ENCODE measurements around the gene METTL26. TPM values are rescaled to one million over a fixed set of nuclear protein-coding genes. Genes with fewer than 3 reads are reported as not detected.

Gene METTL26
- total and polyA plus RNA-seq, 9 of the 15 experiments (the other 6 are each of a cell fraction or from before 2014, with no cell fraction given): 7.3 to 262 (median 80.9) TPM

DNA sequence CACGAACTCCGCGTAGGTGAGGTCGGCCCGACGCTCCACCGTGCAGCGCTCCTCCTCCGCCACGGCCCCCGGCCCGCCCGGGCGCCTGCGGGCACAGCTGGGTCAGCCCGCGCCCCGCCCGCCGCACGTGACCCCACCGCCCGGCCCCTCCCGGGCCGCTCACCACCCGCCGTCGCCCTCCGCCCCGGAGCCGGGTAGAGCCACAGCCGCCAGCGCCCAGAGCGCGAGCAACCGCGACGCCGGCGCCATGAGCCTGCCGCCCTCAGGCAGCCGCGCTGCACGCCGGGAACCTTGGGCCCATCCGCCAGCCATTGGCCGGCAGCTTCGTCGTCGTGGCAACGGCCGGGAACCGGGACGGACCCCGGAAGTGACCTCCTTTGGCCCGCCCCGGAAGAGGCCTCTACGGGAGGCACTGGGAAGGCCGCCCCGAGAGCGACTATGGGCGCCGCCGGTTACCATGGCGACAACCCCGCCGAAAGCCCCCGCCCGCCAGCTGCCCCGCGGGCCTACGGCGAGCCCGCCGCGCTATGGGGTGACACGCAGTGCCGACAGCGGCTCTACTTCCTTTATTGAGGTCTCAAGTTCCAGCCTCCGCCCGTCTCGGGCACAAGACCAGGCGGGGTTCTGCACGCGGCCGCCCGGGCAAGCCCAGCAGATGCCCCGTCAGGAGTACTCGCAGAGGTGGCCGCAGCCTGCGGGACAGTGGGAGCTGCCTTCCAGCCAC, 48.1 kb upstream of the METTL26 start, which contains the start of gene JMJD8 (continued):
- TF ChIP-seq GATAD2B (IDR thresholded peaks at IDR 0.05; ENCODE audit: borderline replicate concordance): peak; percentile 90
- peak; percentile 87 for TF ChIP-seq NR2C2 (CRISPR knock-in tag; IDR thresholded peaks at IDR 0.05)
- TF ChIP-seq NR2C2 (tag; IDR thresholded peaks at IDR 0.05): peak; percentile 98
- peak; percentile 20; the same call in 1 of the 2 replicates for TF ChIP-seq CBX1 (IDR thresholded peaks at IDR 0.05; ENCODE audit: low read depth)
- TF ChIP-seq ZNF217 (CRISPR knock-in tag; IDR thresholded peaks at IDR 0.05): no peak
- no peak for TF ChIP-seq TRIM28 (IDR thresholded peaks at IDR 0.05)
- peak; percentile 26 for TF ChIP-seq CHD1 (IDR thresholded peaks at IDR 0.05; ENCODE audit: low read length)
- peak in 1 of 2 experiments; percentile 43; a peak in 1 of 4 replicates for TF ChIP-seq KDM4B (IDR thresholded peaks at IDR 0.05; ENCODE audit: borderline replicate concordance in 2 of 2, low read depth in 1 of 2)
- no peak for TF ChIP-seq NFE2L1 (tag; IDR thresholded peaks at IDR 0.05; ENCODE audit: borderline replicate concordance, low read depth)
- no peak for TF ChIP-seq NCOA1 (IDR thresholded peaks at IDR 0.05; ENCODE audit: low read depth)

DNA sequence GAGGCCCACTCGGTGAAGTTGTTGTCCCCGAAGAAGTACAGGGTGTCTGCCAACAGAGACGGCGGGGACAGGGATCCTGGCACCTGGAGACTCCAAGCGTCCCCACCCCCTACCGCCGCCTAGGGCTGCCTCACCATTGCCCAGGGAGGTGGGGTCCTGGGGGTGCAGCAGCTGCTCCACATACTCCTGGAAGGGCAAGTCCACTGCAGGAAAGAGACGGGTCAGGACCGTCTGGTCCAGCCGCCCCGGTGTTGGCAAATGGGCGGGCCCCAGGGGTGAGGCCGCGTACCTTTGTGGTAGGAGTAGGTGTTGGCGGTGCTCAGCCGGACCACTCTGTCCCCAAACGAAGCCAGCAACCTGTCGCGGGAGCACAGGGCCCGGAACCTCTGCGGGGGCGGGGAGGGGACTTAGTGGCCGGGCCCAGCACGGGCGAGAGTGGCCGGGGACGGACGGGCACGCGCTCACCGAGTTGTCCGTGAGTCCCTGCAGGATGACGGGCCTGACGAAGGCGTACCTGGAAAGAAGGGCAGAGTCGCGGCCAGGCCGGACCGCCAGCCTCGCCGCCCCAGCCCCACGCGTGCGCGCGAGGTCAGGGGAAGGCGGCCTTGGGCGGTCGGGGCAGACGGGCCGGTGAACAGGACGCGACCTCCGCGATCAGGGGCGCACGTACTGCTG, 47.4 kb upstream of the METTL26 start:
- Histone ChIP-seq H3K36me3 (ENCODE audit: control insufficient read depth, insufficient read depth, low read length) (peaks cover 61% of the 10 kb centered on the region), H3K4me3 (peak overlapping the region; percentile 98), H3K9ac (ENCODE audit: insufficient read depth in 1 of 2, low read depth in 2 of 2, low read length in 2 of 2) (peak overlapping the region; percentile 71 to 98), H3K9me3 (replicated peaks; ENCODE audit: control insufficient read depth, insufficient read depth, low read depth, low read length) (no peaks in the 10 kb centered on the region), H3K4me1 (replicated peaks in 1 of 2; ENCODE audit: control insufficient read depth in 2 of 2, insufficient read depth in 2 of 2, low read length in 2 of 2) (peaks cover 32 to 96% of the 10 kb centered on the region in 2 experiments), H4K20me1 (replicated peaks; ENCODE audit: control insufficient read depth, insufficient read depth, low read length) (peaks cover 21% of the 10 kb centered on the region), H3K79me2 (ENCODE audit: control insufficient read depth, insufficient read depth, low read length) (peaks cover 41% of the 10 kb centered on the region), H2AFZ (ENCODE audit: low read depth, low read length) (peak overlapping the region; percentile 24; the same call in 1 of the 2 replicates), H3K9me1 (ENCODE audit: control insufficient read depth, insufficient read depth, low read length) (peaks cover 11% of the 10 kb centered on the region), H3K27me3 (ENCODE audit: control insufficient read depth in 2 of 2, insufficient read depth in 2 of 2, low read length in 2 of 2) (no peaks in the 10 kb centered on the region), H3K27ac (ENCODE audit: extremely low read depth, low read depth, low read length) (peak overlapping the region; percentile 88), H3K4me2 (ENCODE audit: insufficient read depth, low read length) (peak overlapping the region; percentile 75)
- intact Hi-C loops (cut with micrococcal nuclease) (loop anchor here (5.0 kb wide), 1 partner anchor 286 kb away; the partner anchor contains the start of gene NME4), in situ Hi-C loops (cut with MboI) (no loop called here)
- WGBS (ENCODE audit: insufficient coverage, low coverage, missing lambda C conversion rate): 3% methylated on average over 49 of the region's 57 CpGs
- DNase-seq (ENCODE audit: extremely low read depth in 1 of 4, low spot score in 3 of 4) (peak in 3 of 4 experiments; percentile 23 to 70 (median 32)), ATAC-seq (peak; percentile 6), FAIRE-seq (no peak)
- no TSS peak for BruUV-seq (replicated peaks)
- ChIA-PET POLR2A (interaction anchor here (0.6 to 0.8 kb wide), 5 partner anchors 8 to 441 kb away, joined by 3 to 6 read pairs (median 3); partner anchors contain the start of gene RHBDL1), CTCF (ENCODE audit: low intra/inter-chr PET ratio) (no interaction called here)
- TF ChIP-seq MYC (IDR thresholded peaks at IDR 0.05; ENCODE audit: low read depth, low read length) (no peak), MYC (CRISPR knock-in tag; IDR thresholded peaks at IDR 0.05; ENCODE audit: borderline replicate concordance, low read depth) (0 out of 2 replicates have a peak, but pooled peaks have one; percentile 25), ZFPM2 (CRISPR knock-in tag; IDR thresholded peaks at IDR 0.05) (peak; percentile 85; the same call in 1 of the 2 replicates), ZBED1 (IDR thresholded peaks at IDR 0.05) (0 out of 2 replicates have a peak, but pooled peaks have one; percentile 20), RBFOX2 (IDR thresholded peaks at IDR 0.05; ENCODE audit: low read depth, low read length) (peak; percentile 76), CHD2 (IDR thresholded peaks at IDR 0.05; ENCODE audit: low read depth, low read length) (peak; percentile 59; the same call in 1 of the 2 replicates)
- TF ChIP-seq, protein P1, sequence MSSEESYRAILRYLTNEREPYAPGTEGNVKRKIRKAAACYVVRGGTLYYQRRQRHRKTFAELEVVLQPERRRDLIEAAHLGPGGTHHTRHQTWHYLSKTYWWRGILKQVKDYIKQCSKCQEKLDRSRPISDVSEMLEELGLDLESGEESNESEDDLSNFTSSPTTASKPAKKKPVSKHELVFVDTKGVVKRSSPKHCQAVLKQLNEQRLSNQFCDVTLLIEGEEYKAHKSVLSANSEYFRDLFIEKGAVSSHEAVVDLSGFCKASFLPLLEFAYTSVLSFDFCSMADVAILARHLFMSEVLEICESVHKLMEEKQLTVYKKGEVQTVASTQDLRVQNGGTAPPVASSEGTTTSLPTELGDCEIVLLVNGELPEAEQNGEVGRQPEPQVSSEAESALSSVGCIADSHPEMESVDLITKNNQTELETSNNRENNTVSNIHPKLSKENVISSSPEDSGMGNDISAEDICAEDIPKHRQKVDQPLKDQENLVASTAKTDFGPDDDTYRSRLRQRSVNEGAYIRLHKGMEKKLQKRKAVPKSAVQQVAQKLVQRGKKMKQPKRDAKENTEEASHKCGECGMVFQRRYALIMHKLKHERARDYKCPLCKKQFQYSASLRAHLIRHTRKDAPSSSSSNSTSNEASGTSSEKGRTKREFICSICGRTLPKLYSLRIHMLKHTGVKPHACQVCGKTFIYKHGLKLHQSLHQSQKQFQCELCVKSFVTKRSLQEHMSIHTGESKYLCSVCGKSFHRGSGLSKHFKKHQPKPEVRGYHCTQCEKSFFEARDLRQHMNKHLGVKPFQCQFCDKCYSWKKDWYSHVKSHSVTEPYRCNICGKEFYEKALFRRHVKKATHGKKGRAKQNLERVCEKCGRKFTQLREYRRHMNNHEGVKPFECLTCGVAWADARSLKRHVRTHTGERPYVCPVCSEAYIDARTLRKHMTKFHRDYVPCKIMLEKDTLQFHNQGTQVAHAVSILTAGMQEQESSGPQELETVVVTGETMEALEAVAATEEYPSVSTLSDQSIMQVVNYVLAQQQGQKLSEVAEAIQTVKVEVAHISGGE (CRISPR knock-in tag; IDR thresholded peaks at IDR 0.05): no peak
